Central memory CD8-positive, alpha-beta T cell (primary cell): ENCODE results near the gene SPTB.

Experiments
- ATAC-seq: fragments of 150-1000 bp; cut with Tn5 transposase; replicated peaks from 2 replicates; pipeline ENCODE4 v1.10.0; 2022; ENCODE audit warnings: mild to moderate bottlenecking, moderate FRiP score, moderate number of reproducible peaks; ENCODE audit not compliant: poor library complexity, severe bottlenecking; ENCODE audit errors: extremely low read depth
- DNase-seq, 2 donors: peaks; one replicate each; pipeline ENCODE4 v3.0.0; 2021; ENCODE audit warnings: low spot score in 2 of 2
- H3K27ac Mint-ChIP-seq: one replicate; pipeline ENCODE4 v1.8.0; 2022; ENCODE audit warnings: low read depth, mild to moderate bottlenecking, moderate library complexity, mixed read lengths
- H3K27me3 Mint-ChIP-seq: one replicate; pipeline ENCODE4 v1.8.0; 2022; ENCODE audit warnings: mixed read lengths
- H3K36me3 Mint-ChIP-seq: one replicate; pipeline ENCODE4 v1.8.0; 2022; ENCODE audit warnings: mild to moderate bottlenecking, moderate library complexity, mixed read lengths; ENCODE audit not compliant: insufficient read depth
- H3K4me1 Mint-ChIP-seq: one replicate; pipeline ENCODE4 v1.8.0; 2022; ENCODE audit warnings: mixed read lengths
- H3K4me3 Mint-ChIP-seq: one replicate; pipeline ENCODE4 v1.8.0; 2022; ENCODE audit warnings: mild to moderate bottlenecking, moderate library complexity, mixed read lengths
- H3K9me3 Mint-ChIP-seq: one replicate; pipeline ENCODE4 v1.8.0; 2022; ENCODE audit warnings: mixed read lengths

Gene SPTB

DNA sequence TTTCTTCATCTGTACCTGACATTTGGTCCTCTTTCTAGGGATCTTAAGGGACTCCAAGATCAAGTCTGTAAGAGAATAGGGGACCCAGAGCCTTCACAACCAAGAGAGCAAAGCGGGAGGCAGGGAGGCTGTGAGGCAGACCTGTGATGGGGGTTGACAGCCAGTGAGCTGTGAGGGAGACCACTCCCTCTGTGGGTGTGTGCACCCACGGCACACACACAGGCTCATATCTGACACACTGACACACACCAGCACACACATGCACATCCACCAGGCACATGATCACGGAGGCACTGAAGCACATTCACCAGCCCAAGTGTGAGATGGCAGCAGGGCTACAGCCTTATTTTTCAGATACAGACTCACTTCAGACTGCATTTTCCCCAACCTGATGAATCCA, 55.2 kb downstream of the SPTB start:
- DNase-seq = no peak
- Mint-ChIP-seq H3K27me3 (peaks cover 37% of the 10 kb centered on the region), H3K4me3 (no peak overlapping the region), H3K4me1 (peaks cover 6% of the 10 kb centered on the region), H3K27ac (no peak overlapping the region), H3K9me3 (no peaks in the 10 kb centered on the region), H3K36me3 (no peaks in the 10 kb centered on the region)
- no peak for ATAC-seq

DNA sequence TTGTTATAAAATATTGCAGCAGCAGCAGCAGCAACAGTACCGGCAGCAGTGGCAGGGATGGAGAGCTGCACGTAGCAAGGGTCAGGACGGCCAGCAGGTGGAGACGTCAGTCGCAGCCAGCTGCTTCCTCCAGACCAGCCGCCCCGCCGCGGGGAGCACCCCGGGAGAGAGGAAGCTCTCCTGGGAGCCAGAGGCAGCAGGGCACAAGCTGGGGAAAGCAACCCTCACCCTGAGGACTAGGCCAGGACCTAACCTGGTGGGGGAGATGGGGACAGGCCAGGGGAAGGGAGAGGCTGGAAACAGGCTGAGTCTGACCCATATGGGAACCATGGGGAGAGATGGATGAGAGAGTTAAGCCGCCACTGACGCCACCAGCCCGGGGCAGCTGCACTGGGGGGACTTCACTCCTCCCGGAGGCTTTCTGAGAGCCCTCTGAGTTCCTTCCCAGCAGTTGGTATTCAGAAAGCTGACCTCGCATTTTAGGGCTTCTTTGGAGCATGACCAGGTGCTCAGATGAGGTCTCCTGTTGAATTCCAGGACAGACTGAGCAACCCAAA, 56.3 kb downstream of the SPTB start:
- peaks cover 6% of the 10 kb centered on the region for H3K4me1 Mint-ChIP-seq
- H3K27ac Mint-ChIP-seq = no peak overlapping the region
- H3K9me3 Mint-ChIP-seq = no peaks in the 10 kb centered on the region
- H3K36me3 Mint-ChIP-seq = peaks cover 2% of the 10 kb centered on the region
- H3K27me3 Mint-ChIP-seq = peaks cover 48% of the 10 kb centered on the region
- ATAC-seq (peak; percentile 88), DNase-seq (peak; percentile 28 to 30)
- H3K4me3 Mint-ChIP-seq = no peak overlapping the region

DNA sequence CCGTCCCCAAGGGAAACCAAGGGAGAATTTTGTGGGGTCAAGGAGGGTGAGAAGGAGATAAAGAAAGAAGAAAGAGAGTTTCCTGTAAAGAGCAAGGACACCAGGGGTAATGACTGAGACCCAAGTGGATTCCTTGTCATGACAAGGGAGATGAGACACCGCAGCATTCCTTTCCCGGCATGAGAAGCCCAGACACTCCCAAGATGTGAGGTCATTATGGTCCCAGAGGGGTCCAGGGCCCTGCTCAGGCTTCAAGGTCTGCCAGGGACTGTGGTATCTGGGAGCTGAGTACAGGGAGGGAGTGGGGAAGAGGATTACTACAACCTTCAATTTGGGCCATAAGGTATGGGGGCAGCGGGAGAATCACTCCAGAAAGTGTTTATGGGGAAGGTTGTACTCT, 58.1 kb downstream of the SPTB start:
- H3K9me3 Mint-ChIP-seq = no peaks in the 10 kb centered on the region
- DNase-seq (no peak), ATAC-seq (no peak)
- H3K36me3 Mint-ChIP-seq = peaks cover 2% of the 10 kb centered on the region
- no peak overlapping the region for H3K27ac Mint-ChIP-seq
- H3K4me3 Mint-ChIP-seq = no peak overlapping the region
- peaks cover 61% of the 10 kb centered on the region for H3K27me3 Mint-ChIP-seq
- H3K4me1 Mint-ChIP-seq = peaks cover 6% of the 10 kb centered on the region

GRCh38 chr14:64818151-64818550, 61.6 kb downstream of the SPTB start:
- peaks cover 2% of the 10 kb centered on the region for H3K4me1 Mint-ChIP-seq
- ATAC-seq (no peak), DNase-seq (no peak)
- peaks cover 70% of the 10 kb centered on the region for H3K27me3 Mint-ChIP-seq
- H3K4me3 Mint-ChIP-seq = no peak overlapping the region
- H3K27ac Mint-ChIP-seq = no peak overlapping the region
- no peaks in the 10 kb centered on the region for H3K9me3 Mint-ChIP-seq
- peaks cover 2% of the 10 kb centered on the region for H3K36me3 Mint-ChIP-seq

DNA sequence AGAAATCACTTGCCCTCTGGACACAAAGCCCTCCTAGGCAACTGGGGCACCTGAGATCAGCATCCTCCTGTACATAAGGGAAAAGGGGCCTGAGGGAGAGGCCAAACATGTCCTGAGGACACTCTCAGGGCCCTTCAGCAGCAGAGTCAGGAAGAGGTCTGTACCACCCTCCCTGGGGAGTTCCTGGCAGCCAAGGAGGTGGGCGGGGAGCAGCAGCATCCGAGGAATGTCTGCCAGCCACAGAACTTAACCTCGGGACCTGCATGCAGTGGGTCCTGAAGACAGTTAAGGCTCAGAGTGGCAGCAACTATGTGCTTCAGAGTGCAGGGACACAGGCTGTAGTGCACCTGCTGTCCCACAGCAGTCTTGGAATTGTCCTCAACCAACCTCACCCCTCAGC, 62.1 kb downstream of the SPTB start:
- H3K9me3 Mint-ChIP-seq = no peaks in the 10 kb centered on the region
- H3K27ac Mint-ChIP-seq = no peak overlapping the region

DNA sequence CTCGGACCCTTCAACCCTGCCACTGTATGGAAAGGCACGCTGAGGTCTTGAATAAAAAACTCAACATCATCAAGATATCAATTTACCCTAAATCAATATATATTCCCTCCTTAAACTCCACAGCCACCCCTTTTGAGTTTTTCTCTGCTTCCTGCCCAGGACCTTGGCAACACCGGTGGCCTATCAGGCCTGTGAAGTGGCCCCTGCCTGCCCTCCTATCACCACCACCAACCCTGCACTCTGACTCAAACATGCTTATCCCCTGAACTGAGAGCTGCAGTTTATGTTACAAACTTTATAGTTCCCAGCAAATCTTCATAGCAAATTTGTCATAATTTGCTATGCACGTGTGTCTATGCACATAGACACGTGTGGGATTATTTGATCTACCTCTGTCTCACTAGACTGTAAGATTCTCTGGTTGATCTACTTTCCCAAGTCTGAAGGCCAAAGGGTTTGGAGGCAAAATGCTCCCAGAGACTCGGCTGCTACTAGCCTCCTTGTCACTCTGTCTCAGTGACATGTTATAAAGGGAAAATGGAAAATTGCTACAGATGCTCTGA, 63.4 kb downstream of the SPTB start:
- DNase-seq = no peak
- Mint-ChIP-seq H3K27ac (no peak overlapping the region), H3K27me3 (peaks cover 61% of the 10 kb centered on the region), H3K36me3 (peaks cover 3% of the 10 kb centered on the region), H3K4me1 (no peaks in the 10 kb centered on the region), H3K9me3 (no peaks in the 10 kb centered on the region), H3K4me3 (no peak overlapping the region)
- ATAC-seq = no peak

More for the DNA sequence above, 62.1 kb downstream of the SPTB start:
- Mint-ChIP-seq H3K27me3 (peaks cover 65% of the 10 kb centered on the region), H3K4me3 (no peak overlapping the region), H3K36me3 (peaks cover 2% of the 10 kb centered on the region), H3K4me1 (no peaks in the 10 kb centered on the region)
- DNase-seq (no peak), ATAC-seq (no peak)

DNA sequence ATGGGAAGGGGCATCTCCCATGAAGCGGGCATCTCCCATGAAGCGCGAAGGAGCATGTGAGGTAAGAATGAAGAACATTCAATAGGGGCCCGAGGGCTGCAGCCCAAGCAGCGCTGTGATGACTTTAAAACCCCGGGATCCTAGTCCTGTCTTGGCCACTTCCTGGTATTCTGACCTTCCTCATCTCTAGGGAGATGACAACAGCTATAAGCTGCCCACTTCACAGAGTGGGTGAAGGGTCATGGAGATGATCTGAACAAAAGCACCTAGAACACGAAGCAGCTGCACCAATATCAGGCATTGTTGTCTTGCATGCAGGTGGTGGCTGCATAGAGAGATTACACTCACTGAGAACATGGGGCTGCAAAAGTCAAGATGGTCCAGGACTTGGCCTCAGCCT, 64.5 kb downstream of the SPTB start:
- H3K27ac Mint-ChIP-seq = no peak overlapping the region
- peaks cover 3% of the 10 kb centered on the region for H3K36me3 Mint-ChIP-seq
- no peak overlapping the region for H3K4me3 Mint-ChIP-seq
- no peaks in the 10 kb centered on the region for H3K9me3 Mint-ChIP-seq
- no peaks in the 10 kb centered on the region for H3K4me1 Mint-ChIP-seq
- H3K27me3 Mint-ChIP-seq = peaks cover 56% of the 10 kb centered on the region
- DNase-seq = no peak
- no peak for ATAC-seq

GRCh38 chr14:64812412-64812811, 67.3 kb downstream of the SPTB start:
- Mint-ChIP-seq H3K27me3 (peaks cover 56% of the 10 kb centered on the region), H3K27ac (no peak overlapping the region), H3K4me1 (no peaks in the 10 kb centered on the region), H3K36me3 (peaks cover 2% of the 10 kb centered on the region), H3K9me3 (no peaks in the 10 kb centered on the region), H3K4me3 (no peak overlapping the region)
- no peak for ATAC-seq
- no peak for DNase-seq

DNA sequence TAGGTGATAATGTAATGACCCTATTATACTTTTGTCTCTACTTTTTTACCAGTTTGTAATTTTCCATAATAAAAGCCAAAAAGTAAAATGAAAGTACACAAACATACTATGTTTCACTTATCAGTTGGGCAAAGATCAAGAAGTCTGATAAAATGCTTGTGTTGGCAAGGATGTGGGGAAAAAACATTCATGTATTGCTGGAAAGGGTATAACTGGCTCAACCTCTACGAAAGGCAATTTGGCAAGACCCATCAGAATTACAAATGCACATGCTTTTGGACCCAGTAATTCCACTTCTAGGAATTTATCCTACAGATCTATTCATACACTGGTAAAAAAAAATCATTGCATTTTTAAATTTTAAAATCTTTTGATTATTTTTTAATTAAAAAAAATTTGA, 68.0 kb downstream of the SPTB start:
- Mint-ChIP-seq H3K4me3 (no peak overlapping the region), H3K36me3 (peaks cover 2% of the 10 kb centered on the region), H3K27me3 (peaks cover 51% of the 10 kb centered on the region), H3K4me1 (no peaks in the 10 kb centered on the region), H3K27ac (no peak overlapping the region), H3K9me3 (no peaks in the 10 kb centered on the region)
- DNase-seq (no peak), ATAC-seq (no peak)

GRCh38 chr14:64808449-64808848, 71.3 kb downstream of the SPTB start:
- ATAC-seq (no peak), DNase-seq (no peak)
- Mint-ChIP-seq H3K9me3 (no peaks in the 10 kb centered on the region), H3K27me3 (peaks cover 28% of the 10 kb centered on the region), H3K4me3 (no peak overlapping the region), H3K4me1 (no peaks in the 10 kb centered on the region), H3K36me3 (peaks cover 2% of the 10 kb centered on the region), H3K27ac (no peak overlapping the region)

DNA sequence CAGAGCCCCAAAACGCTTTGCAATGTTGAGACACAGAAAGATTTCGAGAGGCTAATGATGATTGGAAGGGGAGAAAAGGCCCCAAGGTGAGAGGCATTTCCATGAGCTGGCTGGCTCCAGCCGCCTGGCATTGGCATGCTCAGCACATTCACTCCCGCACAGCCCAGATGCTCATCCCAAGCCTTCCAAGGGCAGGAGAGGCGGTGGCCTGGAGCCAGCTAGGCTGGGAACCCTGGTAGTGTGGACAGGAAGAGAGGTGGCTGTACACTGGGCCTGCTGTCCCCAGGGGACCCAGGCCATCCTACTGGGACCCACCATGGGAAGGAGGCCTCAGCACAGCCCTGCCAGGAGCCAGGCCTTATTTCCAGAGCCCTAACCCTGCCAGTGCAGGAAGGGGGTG, 72.2 kb downstream of the SPTB start:
- DNase-seq = no peak

GRCh38 chr14:64806862-64807495, 72.7 kb downstream of the SPTB start:
- Mint-ChIP-seq H3K27ac (no peak overlapping the region), H3K9me3 (no peaks in the 10 kb centered on the region), H3K4me1 (no peaks in the 10 kb centered on the region), H3K27me3 (peaks cover 28% of the 10 kb centered on the region), H3K4me3 (no peak overlapping the region), H3K36me3 (no peaks in the 10 kb centered on the region)
- ATAC-seq (no peak), DNase-seq (no peak)

More for the DNA sequence above, 72.2 kb downstream of the SPTB start:
- Mint-ChIP-seq H3K27me3 (peaks cover 28% of the 10 kb centered on the region), H3K27ac (no peak overlapping the region), H3K4me1 (no peaks in the 10 kb centered on the region), H3K9me3 (no peaks in the 10 kb centered on the region), H3K36me3 (peaks cover 2% of the 10 kb centered on the region), H3K4me3 (no peak overlapping the region)
- no peak for ATAC-seq

DNA sequence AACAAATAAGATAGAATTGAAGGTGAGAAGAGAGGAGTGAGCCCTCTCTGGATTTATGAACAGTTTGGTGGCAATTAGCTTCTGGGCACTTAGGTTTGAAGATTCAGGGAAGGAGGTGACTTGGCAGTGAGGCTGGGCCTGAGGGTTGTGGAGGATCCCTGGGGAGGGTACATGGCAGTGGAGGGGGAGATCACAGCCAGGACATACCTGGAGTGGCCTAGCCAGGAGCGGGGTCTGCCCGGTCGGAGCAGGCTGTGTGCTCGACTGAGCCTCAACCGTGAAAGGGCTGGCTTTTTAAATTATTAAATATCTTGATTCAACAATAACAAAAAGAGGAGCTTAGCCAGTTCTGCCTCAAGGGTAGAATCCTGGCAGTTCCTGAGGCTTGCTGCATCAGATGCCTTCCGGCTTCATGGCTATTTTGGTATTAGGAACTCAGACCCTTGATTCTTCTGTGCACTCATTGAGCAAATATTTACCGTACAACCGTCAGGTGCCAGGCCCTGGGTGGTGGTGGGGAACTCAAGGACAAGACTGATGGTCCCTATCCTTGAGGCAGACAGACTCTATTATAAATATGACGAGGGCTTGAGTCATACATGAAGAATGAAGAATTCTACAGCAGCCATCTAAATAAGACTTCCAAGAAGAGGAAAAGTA, 73.4 kb downstream of the SPTB start:
- no peak for ATAC-seq
- no peak overlapping the region for H3K4me3 Mint-ChIP-seq
- DNase-seq = no peak
- H3K36me3 Mint-ChIP-seq = no peaks in the 10 kb centered on the region
- H3K9me3 Mint-ChIP-seq = no peaks in the 10 kb centered on the region
- peaks cover 28% of the 10 kb centered on the region for H3K27me3 Mint-ChIP-seq
- no peak overlapping the region for H3K27ac Mint-ChIP-seq
- H3K4me1 Mint-ChIP-seq = no peaks in the 10 kb centered on the region
